Measurements from ENCODE around the gene CSKMT. TPM values are rescaled to one million over a fixed set of nuclear protein-coding genes. Genes with fewer than 3 reads are reported as not detected.
"Not testable (repeated sequence)": the region's sequence is repeated elsewhere in the genome, so short reads cannot be mapped to it uniquely, and the experiment has no call there.

CSKMT gene, protein sequence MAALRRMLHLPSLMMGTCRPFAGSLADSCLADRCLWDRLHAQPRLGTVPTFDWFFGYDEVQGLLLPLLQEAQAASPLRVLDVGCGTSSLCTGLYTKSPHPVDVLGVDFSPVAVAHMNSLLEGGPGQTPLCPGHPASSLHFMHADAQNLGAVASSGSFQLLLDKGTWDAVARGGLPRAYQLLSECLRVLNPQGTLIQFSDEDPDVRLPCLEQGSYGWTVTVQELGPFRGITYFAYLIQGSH
- total RNA-seq = 10 to 100 TPM; 37.1 to 43.6 TPM

- Mint-ChIP-seq H3K36me3 (ENCODE audit: low read depth) (peaks cover 62% of the 10 kb centered on the region), H3K4me1 (ENCODE audit: low read depth) (peaks cover 33% of the 10 kb centered on the region), H3K9me3 (no peaks in the 10 kb centered on the region), H3K4me3 (peak within 1 kb of the TSS; percentile 98), H3K27me3 (no peaks in the 10 kb centered on the region), H3K27ac (peak within 1 kb of the TSS; percentile 92)
- intact Hi-C loops (cut with micrococcal nuclease) = loop anchor here (5.0 kb wide), 1 partner anchor 73 kb away; the partner anchor contains the start of gene TUT1
- TF ChIP-seq, protein P1, sequence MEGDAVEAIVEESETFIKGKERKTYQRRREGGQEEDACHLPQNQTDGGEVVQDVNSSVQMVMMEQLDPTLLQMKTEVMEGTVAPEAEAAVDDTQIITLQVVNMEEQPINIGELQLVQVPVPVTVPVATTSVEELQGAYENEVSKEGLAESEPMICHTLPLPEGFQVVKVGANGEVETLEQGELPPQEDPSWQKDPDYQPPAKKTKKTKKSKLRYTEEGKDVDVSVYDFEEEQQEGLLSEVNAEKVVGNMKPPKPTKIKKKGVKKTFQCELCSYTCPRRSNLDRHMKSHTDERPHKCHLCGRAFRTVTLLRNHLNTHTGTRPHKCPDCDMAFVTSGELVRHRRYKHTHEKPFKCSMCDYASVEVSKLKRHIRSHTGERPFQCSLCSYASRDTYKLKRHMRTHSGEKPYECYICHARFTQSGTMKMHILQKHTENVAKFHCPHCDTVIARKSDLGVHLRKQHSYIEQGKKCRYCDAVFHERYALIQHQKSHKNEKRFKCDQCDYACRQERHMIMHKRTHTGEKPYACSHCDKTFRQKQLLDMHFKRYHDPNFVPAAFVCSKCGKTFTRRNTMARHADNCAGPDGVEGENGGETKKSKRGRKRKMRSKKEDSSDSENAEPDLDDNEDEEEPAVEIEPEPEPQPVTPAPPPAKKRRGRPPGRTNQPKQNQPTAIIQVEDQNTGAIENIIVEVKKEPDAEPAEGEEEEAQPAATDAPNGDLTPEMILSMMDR (IDR thresholded peaks at IDR 0.05) = no peak
- CTCF ChIA-PET = interaction anchor here (0.6 to 3.6 kb wide), 19 partner anchors 9 to 240 kb away, joined by 3 to 20 read pairs (median 5); partner anchors contain the start of genes EML3, INTS5, MTA2 and ROM1
- POLR2A ChIA-PET = interaction anchor here (0.7 to 21.7 kb wide), 46 partner anchors 10 to 240 kb away, joined by 3 to 263 read pairs (median 6); partner anchors contain the start of genes B3GAT3, EEF1G, EML3 and GANAB
- peak; percentile 89 for ATAC-seq
- DNase-seq = peak; percentile 96
Measured at GRCh38 chr11:62665075-62665598, at the start of gene CSKMT, which contains the start of gene C11orf98. Gene CSKMT, plus strand, starts transcription at chr11:62665312. Its CDS starts 568 bp downstream, at chr11:62665880. Gene C11orf98, minus strand, starts transcription at chr11:62665210. Its CDS starts 41 bp downstream, at chr11:62665169.

DNA sequence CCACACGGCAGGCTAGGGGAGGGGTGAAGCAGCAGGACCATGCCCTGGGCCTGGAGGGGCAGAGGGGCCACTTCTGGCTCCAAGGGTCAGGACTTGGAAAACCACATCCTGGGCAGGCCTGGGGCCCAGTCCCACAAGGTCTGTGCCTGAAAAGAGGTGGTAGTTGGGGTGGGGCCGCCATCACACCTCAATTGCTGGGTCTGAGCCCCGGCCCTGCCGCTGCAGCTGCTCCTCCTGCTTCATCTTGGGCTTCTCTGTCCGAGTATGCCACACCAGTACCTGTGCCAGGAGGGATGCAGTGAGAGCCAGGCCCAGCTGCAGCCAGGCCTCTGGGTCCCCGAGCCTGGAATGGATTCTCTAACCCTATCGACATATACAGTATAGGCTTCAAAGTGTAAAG lies 49.6 kb upstream of the CSKMT start:
- no peak overlapping the region for H3K4me3 Mint-ChIP-seq
- no peak overlapping the region for H3K27ac Mint-ChIP-seq
- TF ChIP-seq, protein P1 (IDR thresholded peaks at IDR 0.05) = no peak
- DNase-seq (no peak), ATAC-seq (no peak)
- intact Hi-C loops (cut with micrococcal nuclease) = no loop called here
- peaks cover 36% of the 10 kb centered on the region for H3K36me3 Mint-ChIP-seq (ENCODE audit: low read depth)
- no peaks in the 10 kb centered on the region for H3K9me3 Mint-ChIP-seq
- H3K27me3 Mint-ChIP-seq = no peaks in the 10 kb centered on the region
- ChIA-PET CTCF (interaction anchor here (1.1 kb wide), 1 partner anchor 24 kb away, joined by 3 read pairs; the partner anchor contains the start of gene TUT1), POLR2A (interaction anchor here (1.2 kb wide), 1 partner anchor 15 kb away, joined by 3 read pairs; no protein-coding TSS in a partner anchor)
- peaks cover 37% of the 10 kb centered on the region for H3K4me1 Mint-ChIP-seq (ENCODE audit: low read depth)

DNA sequence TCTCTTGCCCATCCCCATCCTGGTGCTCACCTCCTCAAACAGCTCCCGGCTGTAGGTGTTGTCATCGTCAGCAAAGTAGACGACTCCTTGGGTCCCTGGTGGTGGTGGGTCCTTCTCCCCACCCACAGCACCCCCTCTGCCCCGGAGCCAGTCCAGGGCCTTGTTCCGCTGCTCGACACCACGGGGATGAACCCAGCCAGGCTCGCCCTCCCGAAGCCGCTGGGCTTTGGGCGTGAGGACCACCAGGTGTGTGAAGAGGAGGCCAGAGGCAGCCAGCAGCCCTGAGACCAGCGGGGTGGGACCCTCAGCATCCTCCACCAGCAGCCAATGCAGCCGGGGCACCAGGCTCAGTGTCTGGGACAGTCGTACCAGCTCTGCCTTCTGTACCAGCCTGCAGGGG lies 48.2 kb upstream of the CSKMT start:
- POLR2A ChIA-PET = interaction anchor here (0.7 to 1.4 kb wide), 5 partner anchors 12 to 224 kb away, joined by 3 to 5 read pairs (median 5); partner anchors contain the start of genes C11orf98, CSKMT and TUT1
- H3K27ac Mint-ChIP-seq; DNase-seq; intact Hi-C loops (cut with micrococcal nuclease); ATAC-seq; H3K4me3 Mint-ChIP-seq; H3K9me3 Mint-ChIP-seq; H3K27me3 Mint-ChIP-seq: not testable (repeated sequence)
- Mint-ChIP-seq H3K4me1 (ENCODE audit: low read depth) (peaks cover 35% of the 10 kb centered on the region), H3K36me3 (ENCODE audit: low read depth) (peaks cover 34% of the 10 kb centered on the region)
- CTCF ChIA-PET = interaction anchor here (1.0 kb wide), 1 partner anchor 25 kb away, joined by 3 read pairs; the partner anchor contains the start of gene TUT1

- TF ChIP-seq, protein P1 (IDR thresholded peaks at IDR 0.05) = no peak
- Mint-ChIP-seq H3K4me1 (ENCODE audit: low read depth) (peaks cover 24% of the 10 kb centered on the region), H3K4me3 (peak overlapping the region; percentile 88), H3K36me3 (ENCODE audit: low read depth) (peaks cover 39% of the 10 kb centered on the region), H3K9me3 (no peaks in the 10 kb centered on the region), H3K27ac (peak overlapping the region; percentile 91), H3K27me3 (no peaks in the 10 kb centered on the region)
- DNase-seq = no peak
- intact Hi-C loops (cut with micrococcal nuclease) = no loop called here
- ChIA-PET CTCF (interaction anchor here (1.0 to 3.9 kb wide), 6 partner anchors 9 to 73 kb away, joined by 3 to 26 read pairs (median 4); partner anchors contain the start of genes EML3 and ROM1), POLR2A (interaction anchor here (0.7 to 5.1 kb wide), 20 partner anchors 9 to 220 kb away, joined by 3 to 48 read pairs (median 6); partner anchors contain the start of genes C11orf98, CSKMT, EML3 and GANAB)
- ATAC-seq = no peak
Measured at GRCh38 chr11:62621027-62621566, 44.0 kb upstream of the CSKMT start.

Data from activated CD8-positive, alpha-beta T cell treated with anti-CD3 and anti-CD28 coated beads for 36 hours (primary cell).